Activated T-helper 17 cell treated with anti-CD3 and anti-CD28 coated beads, Interleukin-2, amount 50 U/mL, for 72 hours (primary cell): ENCODE results near the gene FAIM. TPM values are rescaled to one million over a fixed set of nuclear protein-coding genes. Genes with fewer than 3 reads are reported as not detected.
A peak's percentile ranks its signal among the peaks of the same experiment; 100 is the strongest.
"Not testable (repeated sequence)": the region's sequence is repeated elsewhere in the genome, so short reads cannot be mapped to it uniquely, and the experiment has no call there.

ENCODE experiments used
- ATAC-seq: fragments of 150-1000 bp; cut with Tn5 transposase; replicated peaks from 2 replicates; pipeline ENCODE4 v1.10.0; 2021; ENCODE audit warnings: mild to moderate bottlenecking, moderate library complexity
- H3K27ac Mint-ChIP-seq: one replicate; pipeline ENCODE4 v1.8.0; 2022; ENCODE audit warnings: mixed read lengths
- H3K27me3 Mint-ChIP-seq: one replicate; pipeline ENCODE4 v1.8.0; 2022; ENCODE audit warnings: mixed read lengths
- H3K36me3 Mint-ChIP-seq: one replicate; pipeline ENCODE4 v1.8.0; 2022; ENCODE audit warnings: low read depth, mild to moderate bottlenecking, mixed read lengths
- H3K4me1 Mint-ChIP-seq: one replicate; pipeline ENCODE4 v1.8.0; 2022; ENCODE audit warnings: mixed read lengths
- H3K4me3 Mint-ChIP-seq: one replicate; pipeline ENCODE4 v1.8.0; 2022; ENCODE audit warnings: mild to moderate bottlenecking, mixed read lengths
- H3K9me3 Mint-ChIP-seq: one replicate; pipeline ENCODE4 v1.8.0; 2022; ENCODE audit warnings: mixed read lengths
- total RNA-seq, 2 donors: library from RNA; stranded (reverse); gene quantifications; one replicate each; pipeline ENCODE4 v1.2.3, GENCODE V29; 2022

The FAIM gene, protein sequence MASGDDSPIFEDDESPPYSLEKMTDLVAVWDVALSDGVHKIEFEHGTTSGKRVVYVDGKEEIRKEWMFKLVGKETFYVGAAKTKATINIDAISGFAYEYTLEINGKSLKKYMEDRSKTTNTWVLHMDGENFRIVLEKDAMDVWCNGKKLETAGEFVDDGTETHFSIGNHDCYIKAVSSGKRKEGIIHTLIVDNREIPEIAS
- 1 to 10 TPM; 1.9 to 4.0 TPM for total RNA-seq

- Mint-ChIP-seq H3K4me1 (peaks cover 5% of the 10 kb centered on the region), H3K36me3 (no peaks in the 10 kb centered on the region), H3K9me3 (no peaks in the 10 kb centered on the region), H3K27me3 (no peaks in the 10 kb centered on the region), H3K27ac (peak within 1 kb of the TSS; percentile 87), H3K4me3 (peak within 1 kb of the TSS; percentile 81)
- peak; percentile 81 for ATAC-seq
These were observed at the start of gene FAIM for GRCh38 chr3:138608322-138609135. Gene FAIM (plus strand): TSS chr3:138608771. CDS start chr3:138619727, 10,956 bp downstream.

GRCh38 chr3:138559134-138559533, 49.4 kb upstream of the FAIM start:
- Mint-ChIP-seq H3K9me3 (peaks cover 16% of the 10 kb centered on the region), H3K4me1 (no peaks in the 10 kb centered on the region), H3K36me3 (peaks cover 40% of the 10 kb centered on the region), H3K27me3 (no peaks in the 10 kb centered on the region), H3K27ac (no peak overlapping the region), H3K4me3 (no peak overlapping the region)
- ATAC-seq = no peak

DNA sequence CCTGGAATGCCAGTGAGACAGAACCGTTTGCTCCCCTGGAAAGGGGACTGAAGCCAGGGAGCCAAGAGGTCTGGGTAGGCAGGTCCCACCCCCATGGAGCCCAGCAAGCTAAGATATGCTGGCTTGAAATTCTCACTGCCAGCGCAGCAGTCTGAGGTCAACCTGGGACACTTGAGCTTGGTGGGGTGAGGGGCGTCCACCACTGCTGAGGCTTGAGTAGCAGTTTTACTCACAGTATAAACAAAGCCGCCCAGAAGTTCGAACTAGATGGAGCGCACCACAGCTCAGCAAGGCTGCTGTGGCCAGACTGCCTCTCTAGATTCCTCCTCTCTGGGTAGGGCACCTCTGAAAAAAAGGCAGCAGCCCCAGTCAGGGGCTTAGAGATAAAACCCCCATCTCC, 48.1 kb upstream of the FAIM start:
- Mint-ChIP-seq H3K27me3 (no peaks in the 10 kb centered on the region), H3K36me3 (peaks cover 34% of the 10 kb centered on the region), H3K4me1 (no peaks in the 10 kb centered on the region), H3K27ac (no peak overlapping the region), H3K9me3 (peaks cover 16% of the 10 kb centered on the region), H3K4me3 (no peak overlapping the region)
- ATAC-seq = no peak

DNA sequence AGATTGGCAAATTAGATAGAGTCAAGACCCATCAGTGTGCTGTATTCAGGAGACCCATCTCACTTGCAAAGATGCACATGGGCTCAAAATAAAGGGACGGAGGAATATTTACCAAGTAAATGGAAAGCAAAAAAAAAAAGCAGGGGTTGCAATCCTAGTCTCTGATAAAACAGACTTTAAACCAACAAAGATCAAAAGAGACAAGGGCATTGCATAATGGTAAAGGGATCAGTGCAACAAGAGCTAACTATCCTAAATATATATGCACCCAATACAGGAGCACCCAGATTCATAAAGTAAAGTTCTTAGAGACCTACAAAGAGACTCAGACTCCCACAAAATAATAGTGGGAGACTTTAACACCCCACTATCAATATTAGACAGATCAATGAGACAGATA, 45.7 kb upstream of the FAIM start:
- not testable (repeated sequence) for H3K4me3 Mint-ChIP-seq, H3K27me3 Mint-ChIP-seq, H3K4me1 Mint-ChIP-seq, ATAC-seq, H3K27ac Mint-ChIP-seq
- Mint-ChIP-seq H3K9me3 (peaks cover 13% of the 10 kb centered on the region), H3K36me3 (peaks cover 35% of the 10 kb centered on the region)

DNA sequence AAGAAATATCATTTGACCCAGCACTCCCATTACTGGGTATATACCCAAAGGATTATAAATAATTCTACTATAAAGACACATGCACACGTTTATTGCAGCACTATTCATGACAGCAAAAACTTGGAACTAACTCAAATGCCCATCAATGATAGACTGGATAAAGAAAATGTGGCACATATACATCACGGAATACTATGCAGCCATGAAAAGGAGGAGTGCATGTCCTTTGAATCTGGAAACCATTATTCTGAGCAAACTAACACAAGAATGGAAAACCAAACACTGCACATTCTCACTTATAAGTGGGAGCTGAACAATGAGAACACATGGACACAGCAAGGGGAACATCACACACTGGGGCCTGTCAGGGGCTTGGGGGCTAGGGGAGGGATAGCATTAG, 42.3 kb upstream of the FAIM start:
- not testable (repeated sequence) for H3K27ac Mint-ChIP-seq, H3K4me3 Mint-ChIP-seq, H3K9me3 Mint-ChIP-seq, H3K4me1 Mint-ChIP-seq, H3K27me3 Mint-ChIP-seq, ATAC-seq
- peaks cover 28% of the 10 kb centered on the region for H3K36me3 Mint-ChIP-seq

DNA sequence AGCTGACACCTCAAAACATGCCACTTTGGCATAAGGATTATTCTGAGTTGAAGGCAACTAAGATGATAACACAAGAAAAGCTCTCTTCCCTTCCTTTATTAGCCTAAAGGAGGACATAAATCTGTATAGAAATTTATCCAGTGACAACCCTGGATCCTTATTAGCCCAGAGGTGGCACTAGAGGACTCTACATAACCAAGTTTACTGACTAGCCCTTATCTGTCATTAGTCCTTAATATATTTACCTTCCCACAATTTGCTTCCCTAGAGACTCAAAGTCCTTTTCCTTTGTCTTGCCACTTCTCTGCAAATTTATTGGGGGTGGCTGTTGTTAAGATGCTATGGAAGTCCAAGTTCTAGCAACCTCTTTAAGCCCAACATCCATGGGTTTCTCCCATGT, 41.2 kb upstream of the FAIM start:
- H3K9me3 Mint-ChIP-seq = no peaks in the 10 kb centered on the region
- no peak overlapping the region for H3K27ac Mint-ChIP-seq
- H3K27me3 Mint-ChIP-seq = no peaks in the 10 kb centered on the region
- ATAC-seq = no peak
- H3K4me3 Mint-ChIP-seq = no peak overlapping the region
- no peaks in the 10 kb centered on the region for H3K4me1 Mint-ChIP-seq
- H3K36me3 Mint-ChIP-seq = peaks cover 29% of the 10 kb centered on the region

GRCh38 chr3:138569090-138569489, 39.5 kb upstream of the FAIM start:
- ATAC-seq = no peak
- no peaks in the 10 kb centered on the region for H3K27me3 Mint-ChIP-seq
- H3K9me3 Mint-ChIP-seq = no peaks in the 10 kb centered on the region

GRCh38 chr3:138569624-138570023, 38.9 kb upstream of the FAIM start:
- not testable (repeated sequence) for H3K9me3 Mint-ChIP-seq, H3K27ac Mint-ChIP-seq, H3K27me3 Mint-ChIP-seq, H3K4me3 Mint-ChIP-seq, H3K4me1 Mint-ChIP-seq, ATAC-seq
- H3K36me3 Mint-ChIP-seq = peaks cover 32% of the 10 kb centered on the region

More at GRCh38 chr3:138569090-138569489, 39.5 kb upstream of the FAIM start:
- Mint-ChIP-seq H3K27ac (no peak overlapping the region), H3K4me1 (no peaks in the 10 kb centered on the region), H3K4me3 (no peak overlapping the region), H3K36me3 (peaks cover 36% of the 10 kb centered on the region)

- Mint-ChIP-seq H3K27me3 (no peaks in the 10 kb centered on the region), H3K4me1 (peaks cover 2% of the 10 kb centered on the region), H3K36me3 (peaks cover 25% of the 10 kb centered on the region), H3K4me3 (no peak overlapping the region), H3K9me3 (no peaks in the 10 kb centered on the region), H3K27ac (no peak overlapping the region)
- ATAC-seq = no peak
These were observed 35.4 kb upstream of the FAIM start for GRCh38 chr3:138573138-138573537.

DNA sequence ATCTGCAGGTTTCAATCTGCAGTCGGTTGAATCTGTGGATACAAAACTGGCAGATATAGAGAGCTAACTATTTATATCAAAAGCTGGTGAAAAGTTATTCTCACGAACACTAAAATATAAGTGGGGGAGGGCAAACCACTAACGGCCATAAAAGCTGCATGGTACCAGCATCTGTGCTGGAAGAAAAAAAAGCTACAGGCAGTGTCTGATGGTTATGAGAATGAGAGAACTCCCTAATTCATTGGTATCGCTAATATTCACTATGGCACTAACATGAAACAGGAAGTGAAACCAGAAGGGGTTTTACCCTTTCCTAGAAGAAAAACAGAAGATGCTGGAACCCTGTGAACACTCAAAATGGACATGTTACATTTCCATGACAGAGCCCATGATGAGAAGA, 30.4 kb upstream of the FAIM start:
- H3K4me1 Mint-ChIP-seq = peaks cover 7% of the 10 kb centered on the region
- H3K27ac Mint-ChIP-seq = peak overlapping the region; percentile 29
- no peaks in the 10 kb centered on the region for H3K9me3 Mint-ChIP-seq
- ATAC-seq = peak; percentile 40
- H3K27me3 Mint-ChIP-seq = no peaks in the 10 kb centered on the region
- peaks cover 8% of the 10 kb centered on the region for H3K36me3 Mint-ChIP-seq
- H3K4me3 Mint-ChIP-seq = peak overlapping the region; percentile 42

- H3K27ac Mint-ChIP-seq = no peak overlapping the region
- H3K4me3 Mint-ChIP-seq = no peak overlapping the region
- ATAC-seq = peak; percentile 23
- no peaks in the 10 kb centered on the region for H3K27me3 Mint-ChIP-seq
- peaks cover 14% of the 10 kb centered on the region for H3K4me1 Mint-ChIP-seq
- H3K9me3 Mint-ChIP-seq = no peaks in the 10 kb centered on the region
- no peaks in the 10 kb centered on the region for H3K36me3 Mint-ChIP-seq
These were observed 29.5 kb upstream of the FAIM start for GRCh38 chr3:138578961-138579574.

GRCh38 chr3:138587374-138587773, 21.2 kb upstream of the FAIM start:
- ATAC-seq = no peak
- peaks cover 8% of the 10 kb centered on the region for H3K4me1 Mint-ChIP-seq
- no peaks in the 10 kb centered on the region for H3K27me3 Mint-ChIP-seq
- no peaks in the 10 kb centered on the region for H3K9me3 Mint-ChIP-seq
- no peak overlapping the region for H3K27ac Mint-ChIP-seq
- peaks cover 9% of the 10 kb centered on the region for H3K36me3 Mint-ChIP-seq
- H3K4me3 Mint-ChIP-seq = no peak overlapping the region

DNA sequence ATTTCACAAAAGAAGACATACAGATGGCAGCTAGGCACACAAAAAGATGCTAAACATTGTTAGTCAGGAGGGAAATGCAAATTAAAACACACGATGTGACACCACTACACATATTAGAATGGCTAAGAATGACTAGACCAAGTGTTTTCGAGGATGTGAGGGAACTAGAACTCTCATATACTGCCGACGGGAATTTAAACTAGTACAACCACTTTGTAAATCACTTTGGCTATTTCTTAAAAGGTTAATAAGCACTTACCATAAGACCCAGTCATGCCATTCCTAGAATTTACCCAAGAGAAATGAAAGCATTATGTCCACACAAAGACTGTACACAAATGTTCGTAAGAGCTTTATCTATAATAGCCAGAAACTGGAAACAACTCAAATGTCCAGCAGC, 20.1 kb upstream of the FAIM start:
- ATAC-seq = no peak
- Mint-ChIP-seq H3K36me3 (peaks cover 9% of the 10 kb centered on the region), H3K9me3 (no peaks in the 10 kb centered on the region), H3K4me1 (peaks cover 8% of the 10 kb centered on the region), H3K4me3 (no peak overlapping the region), H3K27me3 (no peaks in the 10 kb centered on the region), H3K27ac (no peak overlapping the region)

GRCh38 chr3:138591392-138591791, 17.2 kb upstream of the FAIM start:
- peaks cover 9% of the 10 kb centered on the region for H3K36me3 Mint-ChIP-seq
- no peak overlapping the region for H3K4me3 Mint-ChIP-seq
- H3K27ac Mint-ChIP-seq = no peak overlapping the region
- H3K4me1 Mint-ChIP-seq = no peaks in the 10 kb centered on the region
- no peaks in the 10 kb centered on the region for H3K27me3 Mint-ChIP-seq
- no peak for ATAC-seq
- no peaks in the 10 kb centered on the region for H3K9me3 Mint-ChIP-seq
